HepG2 (cell line): Measurements from ENCODE around the gene POLG2.

ENCODE experiments used
- BRCA1 ChIP-seq: sonication (generic); formaldehyde crosslinking; IDR thresholded peaks from 2 replicates; pipeline ENCODE4 v1.4.0; 2020; ENCODE audit warnings: missing genetic modification reagents
- CTCF ChIP-seq: sonication (generic); formaldehyde crosslinking; IDR thresholded peaks from 2 replicates; pipeline ENCODE4 v1.5.0; 2020; ENCODE audit warnings: mild to moderate bottlenecking, missing genetic modification reagents, moderate library complexity
- GATAD2A ChIP-seq: IDR thresholded peaks from 2 replicates; pipeline ENCODE4 v1.6.1; 2016
- KDM4B ChIP-seq: sonication (generic); formaldehyde crosslinking; IDR thresholded peaks from 2 replicates; pipeline ENCODE4 v1.4.0; 2020; ENCODE audit warnings: missing genetic modification reagents
- RAD51 ChIP-seq: fragments of 450-650 bp; IDR thresholded peaks from 2 replicates; pipeline ENCODE4 v1.6.1; 2016; ENCODE audit warnings: borderline replicate concordance
- SRF ChIP-seq: IDR thresholded peaks from 2 replicates; pipeline ENCODE4 v1.6.1; 2011; ENCODE audit warnings: mild to moderate bottlenecking, low read depth, low read length, moderate library complexity
- ZBTB10 ChIP-seq: sonication (generic); formaldehyde crosslinking; IDR thresholded peaks from 2 replicates; pipeline ENCODE4 v1.4.0; 2020; ENCODE audit warnings: missing genetic modification reagents, borderline replicate concordance
- TF ChIP-seq, protein P1 (sequence below): sonication (generic); formaldehyde crosslinking; IDR thresholded peaks from 2 replicates; pipeline ENCODE4 v1.4.0; 2020; ENCODE audit warnings: missing genetic modification reagents, borderline replicate concordance

DNA sequence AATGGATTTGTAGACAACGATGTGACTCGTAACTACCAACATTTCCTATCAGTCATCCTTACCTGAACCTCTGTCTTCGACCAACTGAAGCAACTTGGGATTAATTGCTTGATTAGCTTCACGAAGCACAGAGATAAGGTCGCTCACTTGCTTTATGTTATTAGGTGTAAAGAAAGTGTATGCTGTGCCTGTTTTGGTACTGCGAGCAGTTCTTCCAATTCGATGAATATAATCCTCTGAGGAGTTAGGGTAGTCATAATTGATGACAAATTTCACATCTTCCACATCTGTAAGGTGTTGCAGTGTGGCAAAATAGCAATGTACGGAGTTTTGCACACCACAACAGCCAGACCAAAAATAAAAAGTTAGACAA, 3.6 kb upstream of the POLG2 start:
- TF ChIP-seq GATAD2A, result no peak
- no peak for TF ChIP-seq SRF
- no peak for TF ChIP-seq RAD51
- TF ChIP-seq BRCA1, result no peak
- TF ChIP-seq CTCF (CRISPR knock-in tag), result no peak
- TF ChIP-seq, protein P1, sequence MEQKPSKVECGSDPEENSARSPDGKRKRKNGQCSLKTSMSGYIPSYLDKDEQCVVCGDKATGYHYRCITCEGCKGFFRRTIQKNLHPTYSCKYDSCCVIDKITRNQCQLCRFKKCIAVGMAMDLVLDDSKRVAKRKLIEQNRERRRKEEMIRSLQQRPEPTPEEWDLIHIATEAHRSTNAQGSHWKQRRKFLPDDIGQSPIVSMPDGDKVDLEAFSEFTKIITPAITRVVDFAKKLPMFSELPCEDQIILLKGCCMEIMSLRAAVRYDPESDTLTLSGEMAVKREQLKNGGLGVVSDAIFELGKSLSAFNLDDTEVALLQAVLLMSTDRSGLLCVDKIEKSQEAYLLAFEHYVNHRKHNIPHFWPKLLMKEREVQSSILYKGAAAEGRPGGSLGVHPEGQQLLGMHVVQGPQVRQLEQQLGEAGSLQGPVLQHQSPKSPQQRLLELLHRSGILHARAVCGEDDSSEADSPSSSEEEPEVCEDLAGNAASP (CRISPR knock-in tag), result no peak
- TF ChIP-seq ZBTB10 (CRISPR knock-in tag), result no peak
- TF ChIP-seq KDM4B (CRISPR knock-in tag), result no peak
